ENCODE measurements around the gene GH1.
"Not testable (repeated sequence)": the region's sequence is repeated elsewhere in the genome, so short reads cannot be mapped to it uniquely, and the experiment has no call there.

GH1 gene

GRCh38 chr17:63926164-63926563, 7.5 kb upstream of the GH1 start:
- no peak for DNase-seq (ENCODE audit: low spot score)

- peak; percentile 4 for DNase-seq (ENCODE audit: low spot score)
These were observed 7.0 kb upstream of the GH1 start for GRCh38 chr17:63925615-63926014.

GRCh38 chr17:63922402-63922801, 3.8 kb upstream of the GH1 start:
- DNase-seq (ENCODE audit: low spot score): not testable (repeated sequence)

GRCh38 chr17:63920779-63921178, 2.1 kb upstream of the GH1 start:
- not testable (repeated sequence) for DNase-seq (ENCODE audit: low spot score)

GRCh38 chr17:63920050-63920449, 1.4 kb upstream of the GH1 start:
- not testable (repeated sequence) for DNase-seq (ENCODE audit: low spot score)

GRCh38 chr17:63919311-63919723, 678 bp upstream of the GH1 start:
- peak; percentile 87 for DNase-seq (ENCODE audit: low spot score)

- DNase-seq (ENCODE audit: low spot score): peak; percentile 10
These were observed 334 bp downstream of the GH1 start for GRCh38 chr17:63918305-63918704.

- DNase-seq (ENCODE audit: low spot score): peak; percentile 3
These were observed 993 bp downstream of the GH1 start for GRCh38 chr17:63917646-63918045.

GRCh38 chr17:63917206-63917605, 1.4 kb downstream of the GH1 start:
- DNase-seq (ENCODE audit: low spot score): not testable (repeated sequence)

- no peak for DNase-seq (ENCODE audit: low spot score)
These were observed 2.0 kb downstream of the GH1 start for GRCh38 chr17:63916566-63917185.

- not testable (repeated sequence) for DNase-seq (ENCODE audit: low spot score)
These were observed 2.9 kb downstream of the GH1 start for GRCh38 chr17:63915753-63916152.

- DNase-seq (ENCODE audit: low spot score): no peak
These were observed 4.2 kb downstream of the GH1 start for GRCh38 chr17:63914471-63914870.

GRCh38 chr17:63911657-63912100, 7.0 kb downstream of the GH1 start:
- peak; percentile 73 for DNase-seq (ENCODE audit: low spot score)

GRCh38 chr17:63911041-63911635, 7.5 kb downstream of the GH1 start, which contains the start of gene CSHL1:
TSS of gene CSHL1 (minus strand) at chr17:63911258. CDS start at chr17:63911196, 62 bp downstream.
- no peak for DNase-seq (ENCODE audit: low spot score)

- DNase-seq (ENCODE audit: low spot score): no peak
These were observed 8.5 kb downstream of the GH1 start for GRCh38 chr17:63910096-63910495.

- not testable (repeated sequence) for DNase-seq (ENCODE audit: low spot score)
These were observed 9.1 kb downstream of the GH1 start for GRCh38 chr17:63909586-63909985.

- DNase-seq (ENCODE audit: low spot score): peak; percentile 16
These were observed 11.4 kb downstream of the GH1 start for GRCh38 chr17:63907161-63907778.

- not testable (repeated sequence) for DNase-seq (ENCODE audit: low spot score)
These were observed 13.8 kb downstream of the GH1 start for GRCh38 chr17:63904796-63905195.

- not testable (repeated sequence) for DNase-seq (ENCODE audit: low spot score)
These were observed 14.8 kb downstream of the GH1 start for GRCh38 chr17:63903787-63904201.

- not testable (repeated sequence) for DNase-seq (ENCODE audit: low spot score)
These were observed 16.7 kb downstream of the GH1 start for GRCh38 chr17:63901971-63902370.

GRCh38 chr17:63898899-63899798, 19.5 kb downstream of the GH1 start:
- not testable (repeated sequence) for DNase-seq (ENCODE audit: low spot score)
